Measurements from ENCODE around the gene ELL2.
A peak's percentile ranks its signal among the peaks of the same experiment; 100 is the strongest.

ELL2 gene

DNA sequence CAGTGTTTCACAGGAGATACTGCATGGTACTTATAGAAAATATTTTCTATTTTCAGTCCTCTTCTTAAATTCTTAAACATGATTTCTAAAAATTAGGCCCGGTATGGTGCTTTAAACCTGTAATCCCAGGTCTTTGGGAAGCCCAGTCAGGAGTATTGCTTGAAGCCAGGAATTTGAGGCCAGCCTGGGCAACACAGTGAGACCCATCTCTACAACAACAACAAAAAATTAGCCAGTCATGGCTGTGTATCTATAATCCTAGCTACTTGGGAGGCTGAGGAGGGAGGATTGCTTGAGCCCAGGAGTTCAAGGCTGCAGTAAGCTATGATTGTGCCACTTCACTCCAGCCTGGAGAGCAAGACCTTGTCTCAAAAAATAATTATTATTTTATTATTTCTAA, 23.3 kb downstream of the ELL2 start:
- TF ChIP-seq GATA2 (IDR thresholded peaks at IDR 0.05; ENCODE audit: low read depth, low read length) (no peak), GATA3 (IDR thresholded peaks at IDR 0.05; ENCODE audit: low read depth, low read length) (no peak)

DNA sequence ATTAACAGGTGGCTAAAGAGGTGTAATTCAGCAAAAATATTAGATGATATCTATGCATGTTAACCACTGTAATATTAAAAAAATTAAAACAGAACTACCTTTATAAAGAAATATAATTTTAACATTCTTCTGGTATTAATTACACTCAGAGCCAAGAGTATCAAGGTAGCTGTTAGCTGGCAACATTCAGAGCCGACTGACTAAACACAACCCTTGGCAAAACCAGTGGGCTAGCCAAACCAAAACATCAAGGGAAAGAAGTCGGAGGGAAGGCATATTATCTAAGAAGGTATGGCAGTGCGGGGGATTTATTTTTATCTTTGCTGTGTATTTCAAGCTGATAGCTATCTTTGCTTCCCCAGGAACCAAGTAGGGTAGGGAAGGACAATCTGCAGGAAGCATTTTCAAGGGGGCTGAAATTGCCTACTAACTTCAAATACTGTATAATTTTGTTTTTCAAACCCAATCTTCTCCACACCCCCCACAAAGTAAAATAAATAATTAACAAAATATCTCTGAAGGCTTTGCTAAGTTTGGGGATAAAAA, 24.0 kb downstream of the ELL2 start:
- TF ChIP-seq GATA3 (IDR thresholded peaks at IDR 0.05; ENCODE audit: low read depth, low read length) (no peak), GATA2 (IDR thresholded peaks at IDR 0.05; ENCODE audit: low read depth, low read length) (0 out of 2 replicates have a peak, but pooled peaks have one; percentile 7)

DNA sequence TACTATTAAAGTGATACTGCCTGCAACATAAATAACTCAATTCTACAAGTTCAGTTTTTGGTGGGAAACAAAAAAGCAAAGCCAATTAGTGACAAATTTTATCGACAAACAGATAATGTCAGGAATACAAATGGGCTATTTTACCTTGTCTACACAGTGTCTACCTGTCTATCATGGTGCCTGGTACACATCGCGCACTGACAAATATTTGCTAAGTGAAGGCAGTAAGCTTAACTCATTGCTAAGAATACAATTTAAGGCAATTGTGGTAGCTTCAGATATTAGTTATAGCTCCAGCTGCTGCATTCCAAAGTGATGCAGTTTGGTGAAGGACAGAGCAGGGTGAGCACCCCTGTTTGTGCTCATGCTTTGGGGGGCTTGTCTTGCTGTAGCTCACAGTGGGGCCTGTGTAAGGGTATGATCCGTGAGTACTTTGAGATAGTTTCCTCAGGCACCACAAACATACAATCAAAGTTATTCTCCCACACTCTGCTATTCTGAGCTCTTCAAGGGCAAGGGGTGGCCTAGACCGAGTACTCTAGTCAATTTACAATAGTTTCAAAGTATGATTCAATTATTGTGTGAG, 24.7 kb downstream of the ELL2 start:
- no peak for TF ChIP-seq GATA3 (IDR thresholded peaks at IDR 0.05; ENCODE audit: low read depth, low read length)
- TF ChIP-seq GATA2 (IDR thresholded peaks at IDR 0.05; ENCODE audit: low read depth, low read length), result no peak

- no peak for TF ChIP-seq GATA3 (IDR thresholded peaks at IDR 0.05; ENCODE audit: low read depth, low read length)
- no peak for TF ChIP-seq GATA2 (IDR thresholded peaks at IDR 0.05; ENCODE audit: low read depth, low read length)
Measured at GRCh38 chr5:95935553-95936100, 26.0 kb downstream of the ELL2 start.

DNA sequence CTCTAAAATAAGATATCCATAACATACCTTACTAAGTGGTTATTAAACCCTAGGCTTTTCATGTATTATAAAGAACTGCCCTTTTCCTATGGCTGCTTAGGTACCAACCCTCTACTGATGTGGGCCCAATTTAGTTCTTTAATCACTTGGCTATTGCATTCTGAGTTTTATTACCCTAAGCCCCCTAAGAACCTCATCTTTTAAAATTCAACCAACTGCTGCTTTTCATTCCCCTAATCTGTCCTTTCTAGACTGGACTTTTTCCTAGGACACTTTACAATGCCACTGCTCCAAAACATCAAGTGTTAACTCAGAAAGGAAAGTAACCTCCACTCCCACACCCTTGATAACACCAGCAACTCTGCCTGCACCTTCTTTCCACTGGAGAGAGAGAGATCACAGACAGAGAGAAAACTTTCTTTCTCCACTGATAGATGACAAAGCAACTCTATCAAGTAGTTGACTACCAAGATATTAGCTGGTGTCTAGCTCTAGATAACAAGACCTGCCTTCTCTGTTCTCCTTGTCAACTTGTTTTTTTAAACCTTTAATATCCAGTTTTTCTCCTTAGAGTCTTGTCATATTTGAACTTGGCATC, 27.3 kb downstream of the ELL2 start:
- TF ChIP-seq GATA2 (IDR thresholded peaks at IDR 0.05; ENCODE audit: low read depth, low read length) (no peak), GATA3 (IDR thresholded peaks at IDR 0.05; ENCODE audit: low read depth, low read length) (no peak)

DNA sequence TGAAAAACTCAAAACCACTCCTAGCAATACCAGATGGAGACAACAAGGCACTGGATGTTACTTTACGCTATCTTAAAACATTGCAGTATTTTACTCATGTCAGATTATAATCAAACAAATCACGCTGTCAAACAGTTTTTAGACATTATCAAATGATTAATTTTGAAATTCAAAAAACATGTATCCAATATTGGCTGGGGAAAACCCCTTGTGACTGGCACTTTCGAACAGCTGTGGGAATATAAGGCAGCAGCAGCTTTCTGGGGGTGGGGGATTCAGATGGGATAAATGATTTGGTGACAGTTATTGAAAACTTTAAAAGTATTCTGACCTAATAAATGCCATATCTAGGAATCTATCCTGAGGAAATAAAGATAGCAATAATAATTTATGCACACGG, 28.7 kb downstream of the ELL2 start:
- no peak for TF ChIP-seq GATA2 (IDR thresholded peaks at IDR 0.05; ENCODE audit: low read depth, low read length)
- no peak for TF ChIP-seq GATA3 (IDR thresholded peaks at IDR 0.05; ENCODE audit: low read depth, low read length)

DNA sequence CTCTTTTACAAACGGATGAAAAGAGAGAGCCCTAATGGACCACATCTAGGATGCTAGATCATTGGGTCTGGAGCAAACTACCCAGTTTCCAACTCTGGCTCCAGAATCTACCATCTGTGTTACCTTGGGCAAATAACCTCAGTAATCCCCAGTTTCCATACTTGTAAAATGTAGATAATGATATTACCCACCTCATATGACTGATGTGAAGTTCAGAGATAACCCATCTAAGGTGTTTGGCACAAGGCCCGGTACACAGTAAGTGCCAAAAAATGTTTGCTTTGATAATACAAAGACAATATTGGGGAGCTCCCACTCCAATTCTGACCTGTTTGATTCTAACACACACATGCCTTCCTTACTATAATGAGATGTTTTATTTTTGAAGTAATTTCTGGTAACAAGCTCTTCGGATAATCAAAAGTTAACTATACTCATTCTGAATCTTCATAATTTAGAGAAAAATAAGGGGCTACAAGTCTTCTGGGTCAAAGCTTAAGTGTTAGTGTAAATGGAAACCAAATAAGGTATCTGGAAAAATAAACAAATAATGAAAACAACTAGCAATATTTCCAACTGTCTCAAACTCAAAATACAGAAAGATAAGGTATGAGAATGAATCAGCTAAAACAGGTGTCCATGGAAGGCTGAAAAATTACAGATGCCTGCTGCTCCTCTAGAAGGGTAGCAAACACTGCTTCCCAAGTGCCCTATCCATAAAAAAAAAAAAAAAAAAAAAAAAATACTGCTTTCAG, 30.4 kb downstream of the ELL2 start:
- no peak for TF ChIP-seq GATA3 (IDR thresholded peaks at IDR 0.05; ENCODE audit: low read depth, low read length)
- TF ChIP-seq GATA2 (IDR thresholded peaks at IDR 0.05; ENCODE audit: low read depth, low read length), result no peak

DNA sequence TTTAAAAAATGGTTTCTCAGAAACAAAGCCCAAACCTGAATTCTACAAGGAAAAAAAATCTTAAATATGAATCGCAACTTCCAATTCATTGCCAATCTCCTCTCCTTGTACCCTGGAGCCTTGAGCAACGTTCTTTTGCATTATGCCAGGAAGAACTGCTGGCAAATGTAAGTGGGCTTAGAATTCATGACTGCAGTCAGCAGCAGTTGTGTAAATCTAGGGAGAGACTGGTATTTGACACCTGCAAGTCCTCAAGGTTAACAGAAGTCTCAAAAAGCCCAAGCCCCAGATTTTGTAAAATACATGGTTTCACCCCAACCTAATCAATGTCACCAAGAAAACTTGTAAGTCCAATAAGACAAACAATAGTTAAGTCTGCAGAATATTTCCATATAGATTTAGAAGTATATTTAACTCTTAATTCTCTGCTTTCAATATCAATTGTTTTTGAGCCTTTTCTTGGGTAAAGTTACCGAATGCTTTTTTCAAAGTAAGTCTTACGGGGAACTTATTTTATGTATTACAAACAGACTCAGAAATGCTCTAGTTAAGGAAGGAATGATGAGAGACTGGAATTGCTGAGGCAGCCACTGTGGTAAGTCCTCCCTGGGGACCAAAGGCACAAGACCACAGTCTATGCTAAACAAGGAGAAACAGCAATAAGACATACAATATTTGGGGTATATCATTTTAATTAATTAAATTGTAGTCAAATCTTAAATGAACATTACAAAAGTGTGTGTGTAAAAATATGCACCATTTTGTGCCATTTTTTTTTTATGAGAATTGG, 31.3 kb downstream of the ELL2 start:
- TF ChIP-seq GATA3 (IDR thresholded peaks at IDR 0.05; ENCODE audit: low read depth, low read length) (no peak), GATA2 (IDR thresholded peaks at IDR 0.05; ENCODE audit: low read depth, low read length) (no peak)

DNA sequence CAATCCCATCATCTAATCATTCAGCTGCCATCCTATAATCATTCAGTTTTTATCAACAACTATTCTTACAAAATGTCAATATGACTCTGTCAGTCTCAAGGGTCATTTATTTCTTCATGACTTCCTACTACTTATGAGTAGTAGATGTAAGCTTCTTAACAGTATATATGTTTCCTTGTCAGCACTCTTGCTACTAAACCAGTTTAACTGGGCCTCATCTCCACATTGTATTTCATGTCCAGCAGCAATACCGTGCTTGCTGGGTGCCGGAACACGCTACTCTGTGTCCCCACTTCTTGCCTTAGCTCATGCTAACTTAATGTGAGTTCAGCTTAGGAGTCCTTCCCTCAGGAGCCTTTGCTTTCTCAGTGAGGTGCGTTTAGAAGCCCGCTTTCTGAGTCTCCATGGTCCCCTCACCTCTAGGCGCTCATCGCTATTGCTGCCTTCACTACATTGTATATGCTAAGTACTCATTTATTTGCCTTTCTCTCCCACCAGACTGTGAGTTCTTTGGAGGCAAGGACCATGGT, 32.9 kb downstream of the ELL2 start:
- no peak for TF ChIP-seq GATA2 (IDR thresholded peaks at IDR 0.05; ENCODE audit: low read depth, low read length)
- TF ChIP-seq GATA3 (IDR thresholded peaks at IDR 0.05; ENCODE audit: low read depth, low read length), result no peak

DNA sequence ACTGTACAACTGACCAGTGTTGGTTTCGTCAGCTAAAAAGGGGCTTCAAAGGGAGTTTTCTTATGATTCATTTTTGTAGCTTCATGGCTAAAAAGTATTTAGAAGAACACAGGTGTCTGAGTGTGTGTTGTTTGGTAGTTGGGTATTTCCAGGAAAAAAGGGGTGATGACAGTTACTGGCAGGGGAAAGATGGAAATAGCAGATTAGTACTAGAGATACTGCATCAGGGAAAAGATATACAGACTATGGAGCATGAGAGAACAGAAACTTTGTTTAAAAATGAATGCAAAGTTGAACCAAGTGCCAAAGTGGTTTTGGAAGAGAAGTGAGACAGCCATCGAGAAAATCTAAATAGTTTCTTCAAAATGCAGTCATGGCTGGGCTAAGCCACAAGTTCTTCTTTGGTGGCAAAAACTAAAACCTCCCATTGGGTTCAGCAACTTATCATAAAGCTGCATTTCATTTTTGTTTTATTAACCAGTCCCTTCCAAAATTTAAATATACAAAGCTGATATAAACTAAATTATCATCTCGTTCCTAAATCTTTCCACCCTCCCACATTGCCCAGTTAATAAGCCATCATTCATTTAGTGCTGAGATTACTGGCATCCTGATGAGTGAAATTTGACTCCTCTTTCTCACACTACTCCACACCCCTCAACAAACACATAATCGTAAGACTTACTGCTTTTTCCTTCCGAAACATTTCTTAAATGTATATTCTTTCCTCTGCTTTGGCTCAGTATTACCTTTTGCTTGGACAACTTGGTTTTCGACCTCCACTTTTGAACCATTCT, 33.5 kb downstream of the ELL2 start:
- no peak for TF ChIP-seq GATA2 (IDR thresholded peaks at IDR 0.05; ENCODE audit: low read depth, low read length)
- no peak for TF ChIP-seq GATA3 (IDR thresholded peaks at IDR 0.05; ENCODE audit: low read depth, low read length)

- no peak for TF ChIP-seq GATA3 (IDR thresholded peaks at IDR 0.05; ENCODE audit: low read depth, low read length)
- no peak for TF ChIP-seq GATA2 (IDR thresholded peaks at IDR 0.05; ENCODE audit: low read depth, low read length)
Measured at GRCh38 chr5:95925939-95926338, 35.7 kb downstream of the ELL2 start.

GRCh38 chr5:95925378-95925744, 36.3 kb downstream of the ELL2 start:
- TF ChIP-seq GATA2 (IDR thresholded peaks at IDR 0.05; ENCODE audit: low read depth, low read length), result no peak
- TF ChIP-seq GATA3 (IDR thresholded peaks at IDR 0.05; ENCODE audit: low read depth, low read length), result no peak

Data from SH-SY5Y (cell line).